GM19025 (cell line): ENCODE measurements around the gene APOOL.
"Not testable (repeated sequence)": the region's sequence is repeated elsewhere in the genome, so short reads cannot be mapped to it uniquely, and the experiment has no call there.

Experiments
- ATAC-seq: cut with Tn5 transposase; IDR thresholded peaks from one replicate; pipeline ENCODE4 v1.9.1; 2021; ENCODE audit warnings: mild to moderate bottlenecking, low read depth, moderate library complexity; ENCODE audit not compliant: unreplicated experiment

The APOOL gene

GRCh38 chrX:85065512-85066198 is 62.0 kb downstream of the APOOL start:
- no peak for ATAC-seq

- not testable (repeated sequence) for ATAC-seq
These were observed 73.6 kb downstream of the APOOL start for GRCh38 chrX:85077247-85077646.

GRCh38 chrX:85084770-85085393 is 81.2 kb downstream of the APOOL start:
- ATAC-seq = no peak

- no peak for ATAC-seq
These were observed 85.7 kb downstream of the APOOL start for GRCh38 chrX:85089321-85089840.

- ATAC-seq = no peak
These were observed 103.7 kb downstream of the APOOL start for GRCh38 chrX:85107407-85107806.

- ATAC-seq = no peak
These were observed 104.5 kb downstream of the APOOL start for GRCh38 chrX:85108165-85108564.

- ATAC-seq = no peak
These were observed 105.6 kb downstream of the APOOL start for GRCh38 chrX:85109235-85109634.

- no peak for ATAC-seq
These were observed 107.7 kb downstream of the APOOL start for GRCh38 chrX:85111347-85111746.

- ATAC-seq = no peak
These were observed 108.6 kb downstream of the APOOL start for GRCh38 chrX:85112293-85112692.

- ATAC-seq = no peak
These were observed 110.1 kb downstream of the APOOL start for GRCh38 chrX:85113746-85114145.

GRCh38 chrX:85114171-85114570 is 110.5 kb downstream of the APOOL start:
- no peak for ATAC-seq

- no peak for ATAC-seq
These were observed 111.1 kb downstream of the APOOL start for GRCh38 chrX:85114776-85115175.

GRCh38 chrX:85115252-85115651 is 111.6 kb downstream of the APOOL start:
- ATAC-seq = no peak

- no peak for ATAC-seq
These were observed 132.7 kb downstream of the APOOL start for GRCh38 chrX:85136409-85136808.

GRCh38 chrX:85139422-85139821 is 135.7 kb downstream of the APOOL start:
- no peak for ATAC-seq

- ATAC-seq = no peak
These were observed 137.3 kb downstream of the APOOL start for GRCh38 chrX:85140964-85141363.
